Endothelial cell of umbilical vein (primary cell): ENCODE results near the gene LSM11. TPM values are rescaled to one million over a fixed set of nuclear protein-coding genes. Genes with fewer than 3 reads are reported as not detected.
"Not testable (repeated sequence)": the region's sequence is repeated elsewhere in the genome, so short reads cannot be mapped to it uniquely, and the experiment has no call there.

ENCODE experiments used
- BruUV-seq: library from RNA; stranded (reverse); fragments of 400-500 nt; replicated peaks from 2 replicates; lab custom pipeline; 2021; lab: Mats Ljungman, UMichigan
- CTCF ChIA-PET: fragments of 300-600, 350-600 bp; sonication (Branson Sonifier 250); formaldehyde crosslinking; loops from one replicate; lab custom pipeline; 2021; ENCODE audit warnings: antibody characterized with exemption, inconsistent platforms; lab: Charles Lee
- POLR2A ChIA-PET: fragments of 300-600, 350-600 bp; sonication (Branson Sonifier 250); formaldehyde crosslinking; loops from one replicate; lab custom pipeline; 2021; ENCODE audit warnings: antibody characterized with exemption, inconsistent platforms; lab: Charles Lee
- DNase-seq: peaks from one replicate; pipeline ENCODE4 v3.0.0-alpha.2; 2011; ENCODE audit warnings: low read depth, low spot score
- FAIRE-seq: peaks from 2 replicates; lab custom pipeline; 2011; peaks lifted over from hg19 to GRCh38; lab: Jason Lieb, UNC
- H2AFZ ChIP-seq: 2 replicates; pipeline ENCODE4 v1.6.0; 2012; ENCODE audit warnings: low read depth, low read length, control low read depth, inconsistent platforms
- H3K27ac ChIP-seq: 2 replicates; pipeline ENCODE4 v1.5.1; 2011; ENCODE audit warnings: low read depth, mild to moderate bottlenecking, control low read depth, low read length, moderate library complexity; ENCODE audit not compliant: insufficient read depth
- H3K27me3 ChIP-seq, 2 experiments: 2 replicates each; pipeline versions ENCODE4 v1.6.0 to v1.6.1; 2011; ENCODE audit warnings: low read length in 2 of 2, mixed read lengths in 1 of 2; ENCODE audit not compliant: control insufficient read depth in 2 of 2, insufficient read depth in 2 of 2
- H3K36me3 ChIP-seq, 2 experiments: 2 replicates in 1 of 2; 3 replicates in 1 of 2; pipeline ENCODE4 v1.5.1; 2011; ENCODE audit warnings: low read length in 2 of 2, mild to moderate bottlenecking in 1 of 2, moderate library complexity in 1 of 2; ENCODE audit not compliant: control insufficient read depth in 2 of 2, insufficient read depth in 2 of 2; ENCODE audit errors: extremely low read depth in 1 of 2
- H3K4me1 ChIP-seq: 3 replicates; pipeline ENCODE4 v1.5.1; 2011; ENCODE audit warnings: mild to moderate bottlenecking, low read length; ENCODE audit not compliant: control insufficient read depth, insufficient read depth; ENCODE audit errors: extremely low read depth
- H3K4me2 ChIP-seq: 2 replicates; pipeline ENCODE4 v1.6.1; 2011; ENCODE audit warnings: low read length, control low read depth, mixed read lengths; ENCODE audit not compliant: insufficient read depth
- H3K4me3 ChIP-seq, 3 experiments: fragments of 200-600 bp in 1 of 3; sonication (generic), shearing (Covaris generic) in 1 of 3; replicated peaks in 1 of 3; 2 replicates each; pipeline ENCODE4 v1.5.1; 2011 to 2016; ENCODE audit warnings: control low read depth in 3 of 3, low read length in 3 of 3, mild to moderate bottlenecking in 2 of 3, inconsistent platforms in 1 of 3, low read depth in 1 of 3, moderate library complexity in 1 of 3; ENCODE audit not compliant: insufficient read depth in 1 of 3
- H3K79me2 ChIP-seq: 2 replicates; pipeline ENCODE4 v1.6.0; 2012; ENCODE audit warnings: low read length, inconsistent platforms; ENCODE audit not compliant: control insufficient read depth, insufficient read depth
- H3K9ac ChIP-seq: replicated peaks from 2 replicates; pipeline ENCODE3; 2011; ENCODE audit warnings: low read length, control low read depth; ENCODE audit not compliant: insufficient read depth; ENCODE audit errors: extremely low read depth
- H3K9me1 ChIP-seq: replicated peaks from 3 replicates; pipeline ENCODE4 v1.6.0; 2011; ENCODE audit warnings: mild to moderate bottlenecking, low read length; ENCODE audit not compliant: control insufficient read depth, insufficient read depth; ENCODE audit errors: extremely low read depth
- H3K9me3 ChIP-seq: replicated peaks from 2 replicates; pipeline ENCODE4 v1.5.1; 2012; ENCODE audit warnings: low read length, inconsistent platforms; ENCODE audit not compliant: control insufficient read depth, insufficient read depth
- H4K20me1 ChIP-seq: replicated peaks from 2 replicates; pipeline ENCODE3; 2011; ENCODE audit warnings: mild to moderate bottlenecking, low read length; ENCODE audit not compliant: control insufficient read depth, insufficient read depth; ENCODE audit errors: extremely low read depth
- EZH2 ChIP-seq: IDR thresholded peaks from 2 replicates; pipeline ENCODE4 v1.6.1; 2012; ENCODE audit warnings: borderline replicate concordance, low read depth, mild to moderate bottlenecking, moderate library complexity, low read length, inconsistent platforms; ENCODE audit not compliant: severe bottlenecking
- FOS ChIP-seq: IDR thresholded peaks from 2 replicates; pipeline ENCODE4 v1.6.1; 2011; ENCODE audit warnings: mild to moderate bottlenecking, low read length, moderate library complexity, borderline replicate concordance; ENCODE audit not compliant: insufficient read depth
- GATA2 ChIP-seq: IDR thresholded peaks from 2 replicates; pipeline ENCODE4 v1.7.0; 2011; ENCODE audit warnings: low read depth, mild to moderate bottlenecking, moderate library complexity, mixed read lengths, low read length; ENCODE audit not compliant: insufficient read length, insufficient read depth
- JUN ChIP-seq: IDR thresholded peaks from 2 replicates; pipeline ENCODE4 v1.6.1; 2011; ENCODE audit warnings: borderline replicate concordance, low read depth; ENCODE audit not compliant: insufficient read length, insufficient read depth
- MYC ChIP-seq: IDR thresholded peaks from one replicate; pipeline ENCODE4 v1.6.1; 2011; ENCODE audit warnings: mild to moderate bottlenecking, low read depth, low read length
- POLR2A ChIP-seq: IDR thresholded peaks from 2 replicates; pipeline ENCODE4 v1.6.1; 2012; ENCODE audit warnings: low read depth, mild to moderate bottlenecking, control low read depth, low read length
- POLR2AphosphoS5 ChIP-seq: IDR thresholded peaks from 2 replicates; pipeline ENCODE4 v1.6.1; 2012; ENCODE audit warnings: low read depth, mild to moderate bottlenecking, control low read depth, low read length, moderate library complexity; ENCODE audit not compliant: insufficient read depth
- dilution Hi-C: fragments of 300-500 bp; cut with MboI; formaldehyde crosslinking; loops from one replicate; pipeline ENCODE4 v1.15.0; 2019; ENCODE audit warnings: low sequenced_read_pairs; ENCODE audit not compliant: extremely low pct_ligation_motif_present
- intact Hi-C: fragments of 100-400 bp; cut with micrococcal nuclease; formaldehyde crosslinking; loops from one replicate; pipeline ENCODE4 v1.10.0; 2022
- polyA plus RNA-seq, 4 experiments: library from polyadenylated mRNA; depleted of rRNA in 3 of 4; stranded (reverse) in 3 of 4; unstranded in 1 of 4; fragments of >200 nt; gene quantifications; 2 replicates each; pipeline versions ENCODE4 v1.2.1 to v1.2.3, GENCODE V29; 2011 to 2012; ENCODE audit warnings: missing spikeins in 1 of 4
- total RNA-seq: library from RNA; stranded (reverse); gene quantifications from 2 replicates; pipeline ENCODE4 v1.2.3, GENCODE V29; 2021
- TF ChIP-seq, protein P1 (sequence below), 2 donors: IDR thresholded peaks; 1 replicate in 1 of 2; 2 replicates in 1 of 2; pipeline ENCODE4 v1.5.1; 2011; ENCODE audit warnings: low read length in 2 of 2, mild to moderate bottlenecking in 2 of 2, moderate library complexity in 2 of 2, control low read depth in 1 of 2, inconsistent platforms in 1 of 2, low read depth in 1 of 2; ENCODE audit not compliant: insufficient read depth in 1 of 2; ENCODE audit errors: extremely low read depth in 1 of 2
- TF ChIP-seq, protein P2 (sequence below): IDR thresholded peaks from 2 replicates; pipeline ENCODE4 v1.6.1; 2011; ENCODE audit not compliant: insufficient read depth, insufficient read length

The LSM11 gene
- total and polyA plus RNA-seq, 2 donors (not counting 3 experiments of a cell fraction or from before 2014, with no cell fraction given) = 3.5 to 7.3 TPM

DNA sequence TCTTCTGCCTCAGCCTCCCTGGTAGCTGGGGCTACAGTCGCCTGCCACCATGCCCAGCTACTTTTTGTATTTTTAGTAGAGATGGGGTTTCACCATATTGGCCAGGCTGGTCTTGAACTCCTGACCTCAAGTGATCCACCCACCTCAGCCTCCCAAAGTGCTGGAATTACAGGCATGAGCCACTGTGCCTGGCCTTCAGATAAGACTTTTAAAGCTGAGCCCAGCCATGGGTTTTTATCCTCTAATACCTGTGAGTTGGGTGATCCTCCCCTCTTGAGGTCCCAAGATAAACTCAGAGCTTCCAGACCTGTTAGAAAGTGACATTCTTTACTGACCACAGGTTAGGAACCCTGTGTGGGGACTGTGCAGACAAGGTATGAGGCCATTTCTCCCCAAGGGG is 15.7 kb upstream of the LSM11 start:
- H3K9me1 ChIP-seq, H3K4me3 ChIP-seq, H2AFZ ChIP-seq, H3K27me3 ChIP-seq, BruUV-seq, DNase-seq, H3K4me1 ChIP-seq, H3K27ac ChIP-seq, H4K20me1 ChIP-seq, H3K9ac ChIP-seq, H3K79me2 ChIP-seq, dilution Hi-C loops, H3K9me3 ChIP-seq, H3K36me3 ChIP-seq, H3K4me2 ChIP-seq, intact Hi-C loops, POLR2A ChIA-PET, FAIRE-seq: not testable (repeated sequence)
- CTCF ChIA-PET = interaction anchor here (1.1 to 1.7 kb wide), 2 partner anchors 9 to 15 kb away, joined by 3 to 11 read pairs; partner anchors contain the start of gene LSM11

DNA sequence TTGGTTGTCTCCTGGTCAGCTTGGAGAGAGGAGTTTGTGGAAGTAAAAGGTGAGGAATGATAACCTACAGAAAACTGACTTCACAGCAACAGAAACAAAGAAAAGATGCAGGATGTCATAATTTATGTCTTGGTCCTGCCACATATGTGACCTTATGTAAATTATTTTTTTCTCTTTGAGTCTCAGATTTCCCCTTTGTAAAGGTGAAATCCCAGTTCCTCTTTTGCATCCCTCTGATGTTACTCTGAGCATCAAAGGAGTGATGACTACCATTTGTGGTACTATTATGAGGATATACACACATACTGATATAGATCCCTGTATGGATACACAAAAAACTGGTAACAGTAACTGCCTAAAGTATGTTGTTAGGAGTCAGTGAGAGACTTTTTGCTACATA is 13.7 kb upstream of the LSM11 start:
- H3K9ac ChIP-seq = no peak overlapping the region
- dilution Hi-C loops = no loop called here
- TF ChIP-seq, protein P1, sequence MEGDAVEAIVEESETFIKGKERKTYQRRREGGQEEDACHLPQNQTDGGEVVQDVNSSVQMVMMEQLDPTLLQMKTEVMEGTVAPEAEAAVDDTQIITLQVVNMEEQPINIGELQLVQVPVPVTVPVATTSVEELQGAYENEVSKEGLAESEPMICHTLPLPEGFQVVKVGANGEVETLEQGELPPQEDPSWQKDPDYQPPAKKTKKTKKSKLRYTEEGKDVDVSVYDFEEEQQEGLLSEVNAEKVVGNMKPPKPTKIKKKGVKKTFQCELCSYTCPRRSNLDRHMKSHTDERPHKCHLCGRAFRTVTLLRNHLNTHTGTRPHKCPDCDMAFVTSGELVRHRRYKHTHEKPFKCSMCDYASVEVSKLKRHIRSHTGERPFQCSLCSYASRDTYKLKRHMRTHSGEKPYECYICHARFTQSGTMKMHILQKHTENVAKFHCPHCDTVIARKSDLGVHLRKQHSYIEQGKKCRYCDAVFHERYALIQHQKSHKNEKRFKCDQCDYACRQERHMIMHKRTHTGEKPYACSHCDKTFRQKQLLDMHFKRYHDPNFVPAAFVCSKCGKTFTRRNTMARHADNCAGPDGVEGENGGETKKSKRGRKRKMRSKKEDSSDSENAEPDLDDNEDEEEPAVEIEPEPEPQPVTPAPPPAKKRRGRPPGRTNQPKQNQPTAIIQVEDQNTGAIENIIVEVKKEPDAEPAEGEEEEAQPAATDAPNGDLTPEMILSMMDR (IDR thresholded peaks at IDR 0.05; ENCODE audit: extremely low read depth in 1 of 2, insufficient read depth in 1 of 2, low read depth in 1 of 2, low read length in 2 of 2) = no peak
- TF ChIP-seq EZH2 (no peak), JUN (no peak), FOS (no peak), GATA2 (no peak), POLR2A (no peak), POLR2AphosphoS5 (no peak), MYC (no peak)
- TF ChIP-seq, protein P2, sequence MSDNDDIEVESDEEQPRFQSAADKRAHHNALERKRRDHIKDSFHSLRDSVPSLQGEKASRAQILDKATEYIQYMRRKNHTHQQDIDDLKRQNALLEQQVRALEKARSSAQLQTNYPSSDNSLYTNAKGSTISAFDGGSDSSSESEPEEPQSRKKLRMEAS = no peak
- BruUV-seq = no TSS peak
- no peaks in the 10 kb centered on the region for H3K9me1 ChIP-seq
- no peaks in the 10 kb centered on the region for H3K9me3 ChIP-seq
- no peak overlapping the region for H3K4me3 ChIP-seq
- no peak for DNase-seq
- no peak overlapping the region for H2AFZ ChIP-seq
- CTCF ChIA-PET = interaction anchor here (2.0 kb wide), 1 partner anchor 258 kb away, joined by 6 read pairs; no protein-coding TSS in a partner anchor
- FAIRE-seq = no peak
- H3K36me3 ChIP-seq = no peaks in the 10 kb centered on the region
- intact Hi-C loops = loop anchor here (5.0 kb wide), 1 partner anchor 588 kb away; the partner anchor contains the start of gene MED7
- H4K20me1 ChIP-seq = no peaks in the 10 kb centered on the region
- H3K27me3 ChIP-seq = no peaks in the 10 kb centered on the region
- H3K27ac ChIP-seq = no peak overlapping the region
- POLR2A ChIA-PET = no interaction called here
- no peaks in the 10 kb centered on the region for H3K4me1 ChIP-seq
- no peaks in the 10 kb centered on the region for H3K79me2 ChIP-seq
- no peak overlapping the region for H3K4me2 ChIP-seq
